ENCODE results near the gene TMSB4X. TPM values are rescaled to one million over a fixed set of nuclear protein-coding genes. Genes with fewer than 3 reads are reported as not detected.

The TMSB4X gene
- total RNA-seq, 6 donors from 2014 or later: 2,646 to 6,090 (median 4,792) TPM

GRCh38 chrX:12970691-12971202 is 4.2 kb upstream of the TMSB4X start:
- no peaks in the 10 kb centered on the region for H3K27me3 ChIP-seq
- no peaks in the 10 kb centered on the region for H3K36me3 ChIP-seq
- peak in 1 of 2 donors; percentile 60 for DNase-seq
- peak overlapping the region; percentile 87 to 98 (median 96) for H3K27ac ChIP-seq
- peaks cover 3 to 12% (median 9%) of the 10 kb centered on the region in 4 donors for H3K4me1 ChIP-seq
- ATAC-seq (ENCODE audit: low FRiP score in 2 of 2): peak in 1 of 2 donors; percentile 53
- WGBS, 2 donors: 9 to 39% methylated on average over 10 to 11 of the region's 11 CpGs
- TF ChIP-seq EP300 (IDR thresholded peaks at IDR 0.05) (no peak), POLR2AphosphoS5 (IDR thresholded peaks at IDR 0.05) (peak; percentile 40 to 47), POLR2A (IDR thresholded peaks at IDR 0.05) (no peak), CTCF (IDR thresholded peaks at IDR 0.05) (peak; percentile 29 to 57 (median 48))
- H3K4me3 ChIP-seq: peak overlapping the region in 1 of 4 donors; percentile 4
- no peaks in the 10 kb centered on the region for H3K9me3 ChIP-seq

- 35 to 58% methylated on average over 6 to 12 of the region's 12 CpGs for WGBS, 2 donors
- Histone ChIP-seq H3K4me1 (peaks cover 3 to 12% (median 9%) of the 10 kb centered on the region in 4 donors), H3K27ac (peak overlapping the region; percentile 87 to 98 (median 96)), H3K9me3 (no peaks in the 10 kb centered on the region), H3K27me3 (no peaks in the 10 kb centered on the region), H3K4me3 (peak overlapping the region in 1 of 4 donors; percentile 8), H3K36me3 (peaks cover 0 to 2% (median 0%) of the 10 kb centered on the region in 4 donors)
- no peak for TF ChIP-seq EP300 (IDR thresholded peaks at IDR 0.05)
- TF ChIP-seq POLR2A (IDR thresholded peaks at IDR 0.05): peak in 1 of 4 donors; percentile 41
- peak in 1 of 2 donors; percentile 16 for TF ChIP-seq POLR2AphosphoS5 (IDR thresholded peaks at IDR 0.05)
- no peak for TF ChIP-seq CTCF (IDR thresholded peaks at IDR 0.05)
- DNase-seq: peak in 1 of 2 donors; percentile 46
- no peak for ATAC-seq (ENCODE audit: low FRiP score in 2 of 2)
These were observed 3.5 kb upstream of the TMSB4X start for GRCh38 chrX:12971282-12972003.

- Histone ChIP-seq H3K4me1 (peaks cover 3 to 12% (median 9%) of the 10 kb centered on the region in 4 donors), H3K36me3 (peaks cover 0 to 10% (median 1%) of the 10 kb centered on the region in 4 donors), H3K4me3 (peak overlapping the region in 2 of 4 donors; percentile 5 to 8), H3K27ac (peak overlapping the region; percentile 87 to 98 (median 96)), H3K27me3 (no peaks in the 10 kb centered on the region), H3K9me3 (no peaks in the 10 kb centered on the region)
- no peak for TF ChIP-seq POLR2A (IDR thresholded peaks at IDR 0.05)
- no peak for TF ChIP-seq POLR2AphosphoS5 (IDR thresholded peaks at IDR 0.05)
- no peak for TF ChIP-seq CTCF (IDR thresholded peaks at IDR 0.05)
- no peak for TF ChIP-seq EP300 (IDR thresholded peaks at IDR 0.05)
- ATAC-seq (ENCODE audit: low FRiP score in 2 of 2) (no peak), DNase-seq (no peak)
- 71 to 80% methylated on average over 6 of the region's 6 CpGs for WGBS, 2 donors
These were observed 2.7 kb upstream of the TMSB4X start for GRCh38 chrX:12972243-12972642.

- DNase-seq (no peak), ATAC-seq (ENCODE audit: low FRiP score in 2 of 2) (no peak)
- H3K4me1 ChIP-seq: peaks cover 3 to 12% (median 9%) of the 10 kb centered on the region in 4 donors
- 33 to 46% methylated on average over 12 of the region's 12 CpGs for WGBS, 2 donors
- H3K27me3 ChIP-seq: no peaks in the 10 kb centered on the region
- H3K27ac ChIP-seq: peak overlapping the region; percentile 95 to 98 (median 96)
- H3K4me3 ChIP-seq: peak overlapping the region in 3 of 4 donors; percentile 50 to 78 (median 71)
- TF ChIP-seq POLR2A (IDR thresholded peaks at IDR 0.05) (no peak), POLR2AphosphoS5 (IDR thresholded peaks at IDR 0.05) (no peak), CTCF (IDR thresholded peaks at IDR 0.05) (no peak), EP300 (IDR thresholded peaks at IDR 0.05) (no peak)
- H3K36me3 ChIP-seq: peaks cover 0 to 15% (median 1%) of the 10 kb centered on the region in 4 donors
- H3K9me3 ChIP-seq: no peaks in the 10 kb centered on the region
These were observed 1.9 kb upstream of the TMSB4X start for GRCh38 chrX:12972878-12973560.
